GM23338 (cell line): ENCODE data around the gene NDUFV1.

ENCODE experiments used
- CTCF ChIP-seq, 2 experiments: fragments of 200-600 bp in 1 of 2; sonication (generic) in 1 of 2; conservative IDR thresholded peaks; 2 replicates each; pipeline versions ENCODE4 v1.5.1 to v1.6.1; 2016 to 2017; ENCODE audit warnings: antibody characterized with exemption in 2 of 2, low read depth in 2 of 2, mild to moderate bottlenecking in 2 of 2, moderate library complexity in 1 of 2
- EZH2 ChIP-seq: fragments of 200-600 bp; sonication (generic); IDR thresholded peaks from one replicate; pipeline ENCODE4 v1.8.0; 2017; ENCODE audit warnings: antibody characterized with exemption, mild to moderate bottlenecking, low read depth; ENCODE audit not compliant: unreplicated experiment
- EZH2phosphoT487 ChIP-seq: fragments of 200-600 bp; sonication (generic); IDR thresholded peaks from one replicate; pipeline ENCODE4 v1.8.1; 2018; ENCODE audit warnings: antibody characterized with exemption; ENCODE audit not compliant: unreplicated experiment
- JUNB ChIP-seq: IDR thresholded peaks from one replicate; pipeline ENCODE4 v1.6.1; 2016; ENCODE audit warnings: antibody characterized with exemption; ENCODE audit not compliant: unreplicated experiment
- POLR2AphosphoS5 ChIP-seq: IDR thresholded peaks from 2 replicates; pipeline ENCODE4 v1.6.1; 2016; ENCODE audit warnings: antibody characterized with exemption, low read depth
- REST ChIP-seq: IDR thresholded peaks from one replicate; pipeline ENCODE4 v1.6.1; 2018; ENCODE audit warnings: antibody characterized with exemption; ENCODE audit not compliant: unreplicated experiment
- ZNF331 ChIP-seq: fragments of 250-450 bp; sonication (Bioruptor Pico); IDR thresholded peaks from 2 replicates; pipeline ENCODE4 v1.5.0; 2020; ENCODE audit warnings: low read depth, mild to moderate bottlenecking, moderate library complexity

GRCh38 chr11:67608486-67608885 lies 1.8 kb downstream of the NDUFV1 start:
- TF ChIP-seq CTCF (conservative IDR thresholded peaks at IDR 0.05; ENCODE audit: low read depth in 2 of 2), result no peak
- TF ChIP-seq REST, result no peak
- no peak for TF ChIP-seq ZNF331 (CRISPR knock-in tag)
- no peak for TF ChIP-seq JUNB
- TF ChIP-seq POLR2AphosphoS5, result no peak
- no peak for TF ChIP-seq EZH2phosphoT487
- TF ChIP-seq EZH2, result no peak
